GM12873 (cell line): ENCODE measurements around the gene NOTO.

Experiments
- TF ChIP-seq, protein P1 (sequence below): IDR thresholded peaks from 2 replicates; pipeline ENCODE4 v1.5.1; 2012; ENCODE audit warnings: low read depth, mild to moderate bottlenecking, moderate library complexity, low read length, control low read depth; ENCODE audit not compliant: insufficient read depth; ENCODE audit errors: missing control alignments

The NOTO gene

DNA sequence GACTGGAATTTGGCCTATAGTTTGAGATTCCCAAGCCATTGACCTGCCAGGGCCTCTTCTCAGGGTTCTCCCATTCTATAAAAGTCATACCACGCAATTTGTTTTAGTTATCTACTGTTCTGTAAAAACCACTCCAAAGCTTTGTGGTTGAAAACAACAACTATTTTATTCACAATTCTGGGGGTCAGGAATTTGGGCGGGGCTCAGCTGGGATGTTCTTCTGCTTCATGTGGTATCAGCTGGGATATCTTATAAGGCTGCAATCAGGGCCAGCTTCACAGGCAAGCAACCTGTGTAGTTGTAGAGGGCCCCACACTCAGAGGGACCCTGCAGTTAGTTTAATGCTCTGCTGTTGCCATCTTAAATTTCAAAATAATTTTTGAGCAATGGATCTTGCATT lies 16.4 kb upstream of the NOTO start:
- TF ChIP-seq, protein P1, sequence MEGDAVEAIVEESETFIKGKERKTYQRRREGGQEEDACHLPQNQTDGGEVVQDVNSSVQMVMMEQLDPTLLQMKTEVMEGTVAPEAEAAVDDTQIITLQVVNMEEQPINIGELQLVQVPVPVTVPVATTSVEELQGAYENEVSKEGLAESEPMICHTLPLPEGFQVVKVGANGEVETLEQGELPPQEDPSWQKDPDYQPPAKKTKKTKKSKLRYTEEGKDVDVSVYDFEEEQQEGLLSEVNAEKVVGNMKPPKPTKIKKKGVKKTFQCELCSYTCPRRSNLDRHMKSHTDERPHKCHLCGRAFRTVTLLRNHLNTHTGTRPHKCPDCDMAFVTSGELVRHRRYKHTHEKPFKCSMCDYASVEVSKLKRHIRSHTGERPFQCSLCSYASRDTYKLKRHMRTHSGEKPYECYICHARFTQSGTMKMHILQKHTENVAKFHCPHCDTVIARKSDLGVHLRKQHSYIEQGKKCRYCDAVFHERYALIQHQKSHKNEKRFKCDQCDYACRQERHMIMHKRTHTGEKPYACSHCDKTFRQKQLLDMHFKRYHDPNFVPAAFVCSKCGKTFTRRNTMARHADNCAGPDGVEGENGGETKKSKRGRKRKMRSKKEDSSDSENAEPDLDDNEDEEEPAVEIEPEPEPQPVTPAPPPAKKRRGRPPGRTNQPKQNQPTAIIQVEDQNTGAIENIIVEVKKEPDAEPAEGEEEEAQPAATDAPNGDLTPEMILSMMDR: no peak

DNA sequence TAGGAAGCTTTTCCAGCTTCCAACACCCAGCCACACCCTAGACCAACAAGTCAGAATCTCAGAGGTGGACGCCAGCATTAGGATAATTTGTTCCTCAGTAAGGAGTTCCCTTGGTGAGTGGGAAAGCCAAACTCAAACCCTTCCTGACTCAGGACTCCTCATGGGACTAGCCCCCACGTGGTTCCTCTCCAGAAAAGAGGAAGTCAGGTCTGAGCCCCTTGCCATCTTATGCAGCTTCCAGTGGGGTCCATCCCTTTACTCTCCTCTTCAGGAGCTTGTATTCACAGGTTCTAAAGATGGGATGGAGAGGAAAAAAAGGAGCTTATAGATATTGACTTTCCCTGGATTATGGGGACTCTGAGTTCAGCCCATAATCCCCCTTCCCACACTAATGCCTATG lies 14.8 kb upstream of the NOTO start:
- TF ChIP-seq, protein P1: no peak

DNA sequence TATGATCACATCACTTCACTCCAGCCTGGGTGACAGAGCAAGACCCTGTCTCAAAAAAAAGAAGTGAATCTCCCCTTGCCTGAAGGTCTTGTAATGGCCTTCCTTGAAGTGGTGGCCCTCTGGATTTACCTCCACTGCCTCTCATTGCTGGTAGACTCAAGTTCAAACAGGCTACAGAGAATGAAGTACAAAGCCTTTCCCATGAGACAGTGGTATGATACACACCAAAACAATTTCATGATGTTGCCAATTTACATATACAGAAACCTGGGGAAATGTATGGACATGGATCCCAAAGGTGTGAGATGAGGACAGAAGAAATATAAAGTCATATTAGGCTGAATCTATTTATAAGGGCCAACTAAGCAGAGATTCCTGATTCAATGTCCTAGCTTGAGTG lies 4.8 kb upstream of the NOTO start:
- TF ChIP-seq, protein P1: no peak

DNA sequence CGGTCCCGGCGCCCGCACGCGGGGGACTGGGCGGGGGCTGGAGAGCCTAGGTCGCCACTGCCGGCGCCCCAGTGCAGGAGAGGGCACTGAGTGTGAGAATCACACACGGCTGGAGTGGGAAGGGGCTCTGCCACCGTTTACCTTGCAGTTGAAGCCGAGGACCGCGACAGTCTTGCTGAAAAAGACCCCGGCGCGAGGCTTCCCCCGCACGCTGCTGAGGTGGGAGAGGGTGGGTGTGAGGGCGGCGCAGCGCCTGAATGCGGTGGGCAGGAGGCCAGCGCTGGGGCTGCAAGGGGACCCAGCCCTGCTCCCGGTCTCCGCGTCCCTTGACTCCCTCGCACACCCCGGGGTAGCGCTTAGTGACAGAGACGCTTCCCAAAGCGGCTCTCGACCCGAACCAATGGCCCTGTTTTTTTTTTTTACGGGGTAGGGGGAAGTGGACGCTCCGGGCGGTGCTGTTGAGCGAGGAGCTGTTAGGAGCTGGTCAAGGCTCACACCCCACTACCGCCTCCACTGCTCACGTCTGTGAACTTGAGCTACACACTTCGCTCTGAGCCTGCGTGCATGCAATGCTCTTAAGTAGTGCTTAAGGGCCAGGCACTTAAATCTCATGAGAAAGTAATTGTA lies 794 bp downstream of the NOTO start:
- TF ChIP-seq, protein P1: no peak

DNA sequence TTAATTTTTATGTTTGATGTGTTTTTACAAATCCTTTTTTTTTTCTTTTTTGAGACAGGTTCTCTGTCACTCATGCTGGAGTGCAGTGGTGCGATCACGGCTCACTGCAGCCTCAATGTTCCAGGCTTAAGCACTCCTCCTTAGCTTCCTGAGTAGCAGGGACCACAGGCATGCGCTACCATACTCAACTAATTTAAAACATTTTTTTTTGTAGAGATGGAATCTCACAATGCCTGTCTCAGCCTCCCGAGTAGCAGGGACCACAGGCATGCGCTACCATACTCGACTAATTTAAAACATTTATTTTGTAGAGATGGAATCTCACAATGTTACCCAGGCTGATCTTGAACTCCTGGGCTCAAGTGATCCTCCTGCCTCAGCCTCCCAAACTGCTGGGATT lies 3.2 kb downstream of the NOTO start:
- TF ChIP-seq, protein P1: no peak

DNA sequence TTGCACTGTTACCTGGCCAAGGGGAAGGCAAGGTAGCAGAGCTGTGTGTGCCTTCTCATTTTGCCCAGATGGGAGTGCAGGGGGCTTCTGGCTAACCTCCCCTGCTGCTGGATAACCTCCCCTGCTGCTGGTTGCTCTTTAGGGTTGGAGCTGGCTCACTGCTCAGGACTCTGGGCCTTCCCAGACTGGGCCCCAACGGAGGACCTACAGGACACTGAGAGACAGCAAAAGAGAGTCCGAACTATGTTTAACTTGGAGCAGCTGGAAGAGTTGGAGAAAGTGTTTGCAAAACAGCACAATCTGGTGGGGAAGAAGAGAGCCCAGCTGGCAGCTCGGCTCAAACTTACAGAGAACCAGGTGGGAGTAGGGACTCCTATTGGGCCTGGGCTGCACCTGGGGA lies 5.9 kb downstream of the NOTO start:
- TF ChIP-seq, protein P1: no peak

DNA sequence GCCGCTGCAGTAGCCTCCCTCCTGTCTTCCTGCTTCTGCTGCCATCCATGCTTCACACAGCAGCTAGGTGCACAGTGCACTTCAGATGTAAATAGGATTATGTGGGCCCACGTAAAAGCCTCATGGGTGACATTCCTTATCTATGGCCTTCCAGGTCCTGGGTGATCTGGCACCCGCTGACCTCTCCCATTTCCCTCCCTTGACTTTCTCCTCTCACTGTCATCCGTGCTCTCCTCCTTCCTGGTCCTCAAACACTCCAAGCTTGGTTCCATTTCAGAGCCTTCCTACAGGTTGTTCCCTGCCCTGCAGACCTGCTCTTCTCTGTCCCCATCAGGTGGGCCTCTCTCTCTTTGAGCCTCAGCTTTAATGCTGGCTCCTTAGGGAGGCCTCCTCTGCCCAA lies 7.6 kb downstream of the NOTO start:
- TF ChIP-seq, protein P1: no peak
